PC-3 (cell line): ENCODE measurements around the gene RREB1.

Experiments
- CTCF ChIP-seq: fragments of 300-600 bp; sonication (generic); conservative IDR thresholded peaks from 2 replicates; pipeline ENCODE4 v1.5.1; 2017; ENCODE audit warnings: antibody characterized with exemption, low read depth, mild to moderate bottlenecking, low read length
- EZH2 ChIP-seq: fragments of 300-600 bp; sonication (generic); IDR thresholded peaks from one replicate; pipeline ENCODE4 v1.6.1; 2017; ENCODE audit warnings: antibody characterized with exemption, mild to moderate bottlenecking, low read length; ENCODE audit not compliant: unreplicated experiment
- EZH2phosphoT487 ChIP-seq: fragments of 300-600 bp; sonication (generic); IDR thresholded peaks from 2 replicates; pipeline ENCODE4 v1.6.1; 2018; ENCODE audit warnings: mild to moderate bottlenecking, antibody characterized with exemption, low read length, borderline replicate concordance

- TF ChIP-seq CTCF (no peak), EZH2 (no peak), EZH2phosphoT487 (no peak)
Measured at GRCh38 chr6:7078856-7079255, 28.9 kb upstream of the RREB1 start.
